HG03175 (cell line): ENCODE results near the gene FADS6.

Experiments
- ATAC-seq: cut with Tn5 transposase; IDR thresholded peaks from one replicate; pipeline ENCODE4 v1.9.1; 2021; ENCODE audit warnings: mild to moderate bottlenecking, moderate library complexity; ENCODE audit not compliant: unreplicated experiment

Gene FADS6

DNA sequence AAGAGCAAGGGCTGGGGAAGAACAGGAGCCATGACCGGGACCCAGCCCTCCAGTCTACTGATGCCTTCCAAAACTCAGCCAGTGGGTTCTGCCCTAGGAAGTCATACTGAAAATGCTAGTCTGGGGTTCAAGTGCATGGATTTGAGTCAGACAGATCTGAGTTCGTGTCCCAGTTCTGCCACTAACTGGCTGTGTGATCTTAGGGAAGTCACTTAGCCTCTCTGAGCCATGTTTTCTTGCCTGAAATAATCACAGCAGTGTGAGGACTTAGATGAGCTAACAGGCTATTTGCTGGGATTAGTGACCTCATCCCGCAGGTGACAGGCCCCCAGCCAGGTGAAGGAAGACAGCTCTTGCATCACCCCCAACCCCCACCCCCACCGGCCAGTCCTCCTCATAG lies 38.1 kb downstream of the FADS6 start:
- ATAC-seq: no peak

GRCh38 chr17:74854792-74855191 lies 38.6 kb downstream of the FADS6 start:
- ATAC-seq: no peak

GRCh38 chr17:74853669-74854068 lies 39.8 kb downstream of the FADS6 start:
- no peak for ATAC-seq

- no peak for ATAC-seq
Observed at GRCh38 chr17:74853048-74853397, 40.4 kb downstream of the FADS6 start.

GRCh38 chr17:74852237-74853047 lies 41.0 kb downstream of the FADS6 start:
- no peak for ATAC-seq

- ATAC-seq: no peak
Observed at GRCh38 chr17:74851612-74852236, 41.7 kb downstream of the FADS6 start.

GRCh38 chr17:74850914-74851313 lies 42.5 kb downstream of the FADS6 start:
- no peak for ATAC-seq

DNA sequence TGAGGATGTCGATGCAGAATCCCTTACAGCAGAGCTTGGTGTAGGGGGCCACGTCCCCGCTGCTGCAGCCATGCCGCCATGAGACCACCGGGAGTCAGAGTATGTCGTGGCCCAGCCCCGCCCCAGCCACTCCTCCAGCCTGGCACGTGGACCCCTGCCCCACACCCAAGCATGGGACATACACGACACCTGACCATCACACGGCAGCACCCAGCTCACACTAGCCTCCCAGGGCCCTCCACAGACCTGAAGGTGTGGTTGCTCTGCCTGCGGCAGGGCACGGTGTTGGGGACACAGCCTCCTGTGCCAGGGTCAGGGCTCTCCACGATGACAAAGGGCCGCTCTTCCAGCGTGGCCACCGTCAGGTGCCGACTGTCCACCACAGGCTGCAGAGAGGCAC lies 43.1 kb downstream of the FADS6 start:
- ATAC-seq: no peak

- ATAC-seq: no peak
Observed at GRCh38 chr17:74848656-74849399, 44.6 kb downstream of the FADS6 start.

- no peak for ATAC-seq
Observed at GRCh38 chr17:74846621-74847020, 46.8 kb downstream of the FADS6 start.

DNA sequence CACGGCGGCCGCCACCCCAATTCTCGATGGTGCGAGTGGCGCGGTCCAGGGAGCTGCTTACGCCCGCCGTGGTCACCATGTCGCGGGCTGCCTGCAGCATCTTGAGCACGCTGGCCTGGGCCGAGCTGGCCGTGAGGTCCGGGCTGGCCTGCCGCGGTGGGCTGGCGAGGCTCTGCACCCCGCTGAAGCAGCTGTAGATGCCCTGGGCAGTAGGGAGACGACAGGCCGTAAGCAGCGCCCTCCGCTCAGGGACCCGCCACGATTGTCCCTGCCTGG lies 50.1 kb downstream of the FADS6 start:
- ATAC-seq: no peak

GRCh38 chr17:74842599-74843351 lies 50.7 kb downstream of the FADS6 start:
- ATAC-seq: no peak

GRCh38 chr17:74842146-74842598 lies 51.3 kb downstream of the FADS6 start:
- ATAC-seq: no peak

- no peak for ATAC-seq
Observed at GRCh38 chr17:74840989-74841666, 52.3 kb downstream of the FADS6 start.

DNA sequence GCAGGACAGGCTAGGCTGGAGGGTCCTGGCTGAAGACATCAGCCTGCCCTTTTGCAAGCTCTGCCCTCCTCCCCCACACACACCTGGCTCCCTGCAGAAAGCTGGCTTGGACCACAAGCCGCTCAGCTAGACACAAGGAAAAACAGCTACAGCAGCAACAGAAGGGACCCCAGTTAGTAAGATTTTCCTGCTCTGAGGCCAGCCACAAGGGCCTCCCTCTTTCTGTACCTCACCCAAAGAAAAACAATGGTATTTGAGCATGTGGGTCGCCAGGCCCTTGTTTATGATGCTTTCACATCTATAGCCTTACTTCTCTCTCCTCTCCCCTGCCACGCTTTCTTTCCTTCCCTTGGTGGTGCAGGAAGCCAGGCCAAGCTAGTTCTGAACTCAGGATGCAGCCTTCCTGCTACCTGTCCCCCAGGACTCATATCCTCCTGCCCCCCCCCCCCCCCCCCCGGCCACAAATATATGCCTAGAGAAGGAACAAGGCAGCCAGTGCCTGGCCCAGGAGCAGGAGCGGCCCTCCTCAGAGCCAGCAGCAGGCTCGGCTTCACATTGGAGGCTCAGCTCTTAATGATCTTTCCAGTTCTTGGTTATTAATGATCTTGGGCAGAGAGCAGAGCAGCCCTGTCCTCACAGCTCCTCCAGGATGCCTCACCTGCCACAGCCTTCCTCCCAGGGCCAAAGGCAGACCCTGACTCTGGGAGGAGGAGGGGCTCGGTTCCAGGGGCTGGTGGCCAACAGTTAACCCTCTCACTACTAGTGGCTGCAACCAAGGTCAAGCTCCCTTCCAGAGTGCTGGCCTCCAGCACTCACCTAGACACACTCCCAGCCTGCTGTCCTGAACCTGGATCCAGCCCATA lies 53.2 kb downstream of the FADS6 start:
- no peak for ATAC-seq

- no peak for ATAC-seq
Observed at GRCh38 chr17:74838274-74838673, 55.2 kb downstream of the FADS6 start.

DNA sequence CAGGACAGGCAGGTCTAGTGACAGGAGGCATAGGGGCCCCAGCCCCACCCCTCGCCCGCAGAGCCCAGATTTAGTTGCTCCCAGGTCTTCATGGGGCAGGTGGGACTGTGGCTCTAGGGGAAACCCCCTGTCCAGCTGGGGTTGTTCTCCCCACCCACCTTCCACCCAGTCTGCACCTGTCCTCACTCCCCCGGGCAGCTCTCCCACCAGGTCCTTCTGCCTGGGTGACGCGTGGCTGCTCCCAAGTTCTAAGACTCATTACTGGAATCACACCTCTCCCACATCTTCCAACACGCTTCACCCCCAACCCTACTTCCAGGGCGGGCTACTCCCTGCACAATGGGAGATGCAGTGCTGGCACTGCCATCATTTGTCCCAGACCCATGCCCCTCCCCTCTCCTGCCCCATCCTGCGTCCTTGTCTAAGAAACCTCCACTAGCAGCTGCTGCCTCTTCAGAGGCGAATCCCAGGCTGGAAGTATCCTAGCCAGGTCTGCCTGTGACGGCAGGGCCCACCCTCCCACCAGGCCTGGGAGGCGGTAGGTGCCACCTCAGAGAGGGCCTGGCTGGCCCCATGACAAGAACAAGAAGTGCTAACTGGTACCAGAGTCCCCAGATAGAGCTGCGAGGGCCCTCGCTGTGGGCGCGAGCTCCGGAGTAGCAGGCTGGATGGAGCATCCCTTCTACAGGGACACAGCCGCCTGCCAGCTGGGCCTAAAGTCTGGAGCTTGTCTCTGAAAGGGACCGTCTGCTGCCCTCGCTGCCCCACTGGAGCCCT lies 56.6 kb downstream of the FADS6 start:
- ATAC-seq: no peak

- no peak for ATAC-seq
Observed at GRCh38 chr17:74836191-74836590, 57.2 kb downstream of the FADS6 start.
